MM.1S (cell line): ENCODE measurements around the gene CHST15.

Experiments
- DNase-seq: peaks from one replicate; pipeline ENCODE4 v3.0.0-alpha.2; 2015
- H2AFZ ChIP-seq: fragments of 300-600 bp; sonication (generic); 2 replicates; pipeline ENCODE4 v1.6.0; 2016; ENCODE audit warnings: antibody characterized with exemption, low read length
- H3F3A ChIP-seq: fragments of 300-600 bp; sonication (generic); 2 replicates; pipeline ENCODE4 v1.6.1; 2016; ENCODE audit warnings: mild to moderate bottlenecking, antibody characterized with exemption, low read length, moderate library complexity, mixed read lengths; ENCODE audit not compliant: insufficient read depth
- H3K27ac ChIP-seq: fragments of 300-600 bp; sonication (generic); 2 replicates; pipeline ENCODE4 v1.5.1; 2016; ENCODE audit warnings: mild to moderate bottlenecking, low read length
- H3K27me3 ChIP-seq: fragments of 300-600 bp; sonication (generic); replicated peaks from 2 replicates; pipeline ENCODE4 v1.6.0; 2016; ENCODE audit warnings: low read length; ENCODE audit not compliant: insufficient read depth
- H3K36me3 ChIP-seq: fragments of 300-600 bp; sonication (generic); replicated peaks from 2 replicates; pipeline ENCODE4 v1.6.1; 2016; ENCODE audit warnings: mild to moderate bottlenecking, low read length, mixed read lengths; ENCODE audit not compliant: insufficient read depth
- H3K4me1 ChIP-seq: fragments of 300-600 bp; sonication (generic); 2 replicates; pipeline ENCODE4 v1.6.1; 2016; ENCODE audit warnings: low read length, mixed read lengths
- H3K4me2 ChIP-seq: fragments of 300-600 bp; sonication (generic); 2 replicates; pipeline ENCODE4 v1.6.0; 2016; ENCODE audit warnings: low read depth, low read length
- H3K4me3 ChIP-seq: fragments of 300-600 bp; sonication (generic); 2 replicates; pipeline ENCODE4 v1.5.1; 2016; ENCODE audit warnings: low read length, mixed read lengths
- H3K79me2 ChIP-seq: fragments of 300-600 bp; sonication (generic); 2 replicates; pipeline ENCODE4 v1.6.1; 2016; ENCODE audit warnings: mixed run types, low read length, mixed read lengths
- H3K9ac ChIP-seq: fragments of 300-600 bp; sonication (generic); 2 replicates; pipeline ENCODE4 v1.6.1; 2016; ENCODE audit warnings: low read length, mixed read lengths
- H3K9me2 ChIP-seq: fragments of 300-600 bp; sonication (generic); replicated peaks from 2 replicates; pipeline ENCODE4 v1.6.1; 2016; ENCODE audit warnings: mild to moderate bottlenecking, low read length, mixed read lengths; ENCODE audit not compliant: insufficient read depth
- H3K9me3 ChIP-seq: fragments of 300-600 bp; sonication (generic); replicated peaks from 2 replicates; pipeline ENCODE4 v1.6.1; 2016; ENCODE audit warnings: mild to moderate bottlenecking, low read length, mixed read lengths; ENCODE audit not compliant: insufficient read depth
- H4K20me1 ChIP-seq: fragments of 300-600 bp; sonication (generic); 2 replicates; pipeline ENCODE4 v1.6.1; 2016; ENCODE audit warnings: mild to moderate bottlenecking, low read length, moderate library complexity, mixed read lengths; ENCODE audit not compliant: insufficient read depth
- EZH2 ChIP-seq: fragments of 300-600 bp; sonication (generic); optimal IDR thresholded peaks from 2 replicates; pipeline ENCODE3; 2017; ENCODE audit warnings: low read depth, mild to moderate bottlenecking, antibody characterized with exemption, low read length, mixed read lengths
- EZH2phosphoT487 ChIP-seq: fragments of 300-600 bp; sonication (generic); IDR thresholded peaks from 2 replicates; pipeline ENCODE4 v1.6.1; 2018; ENCODE audit warnings: antibody characterized with exemption, low read length

Gene CHST15

GRCh38 chr10:123958241-123958640 is 135.2 kb downstream of the CHST15 start:
- H3K36me3 ChIP-seq, result no peaks in the 10 kb centered on the region
- no peak overlapping the region for H3K27ac ChIP-seq
- H2AFZ ChIP-seq, result no peak overlapping the region
- DNase-seq, result no peak
- no peak overlapping the region for H3K4me3 ChIP-seq
- TF ChIP-seq EZH2phosphoT487 (no peak), EZH2 (no peak)
- H3K9ac ChIP-seq, result no peak overlapping the region
- H3K9me2 ChIP-seq, result no peaks in the 10 kb centered on the region
- H3K4me1 ChIP-seq, result no peaks in the 10 kb centered on the region
- H3K27me3 ChIP-seq, result no peaks in the 10 kb centered on the region
- H3K9me3 ChIP-seq, result no peaks in the 10 kb centered on the region
- no peaks in the 10 kb centered on the region for H3F3A ChIP-seq
- no peaks in the 10 kb centered on the region for H4K20me1 ChIP-seq
- no peak overlapping the region for H3K4me2 ChIP-seq
- H3K79me2 ChIP-seq, result no peaks in the 10 kb centered on the region
